GM18505 (cell line): Measurements from ENCODE around the gene PEX7.
"Not testable (repeated sequence)": the region's sequence is repeated elsewhere in the genome, so short reads cannot be mapped to it uniquely, and the experiment has no call there.

Experiments
- ATAC-seq: cut with Tn5 transposase; IDR thresholded peaks from one replicate; pipeline ENCODE4 v1.9.1; 2021; ENCODE audit not compliant: unreplicated experiment
- POLR2A ChIP-seq: IDR thresholded peaks from 4 replicates; pipeline ENCODE4 v1.6.1; 2011; ENCODE audit warnings: borderline replicate concordance; ENCODE audit not compliant: insufficient read depth, insufficient read length; ENCODE audit errors: extremely low read depth

Gene PEX7

DNA sequence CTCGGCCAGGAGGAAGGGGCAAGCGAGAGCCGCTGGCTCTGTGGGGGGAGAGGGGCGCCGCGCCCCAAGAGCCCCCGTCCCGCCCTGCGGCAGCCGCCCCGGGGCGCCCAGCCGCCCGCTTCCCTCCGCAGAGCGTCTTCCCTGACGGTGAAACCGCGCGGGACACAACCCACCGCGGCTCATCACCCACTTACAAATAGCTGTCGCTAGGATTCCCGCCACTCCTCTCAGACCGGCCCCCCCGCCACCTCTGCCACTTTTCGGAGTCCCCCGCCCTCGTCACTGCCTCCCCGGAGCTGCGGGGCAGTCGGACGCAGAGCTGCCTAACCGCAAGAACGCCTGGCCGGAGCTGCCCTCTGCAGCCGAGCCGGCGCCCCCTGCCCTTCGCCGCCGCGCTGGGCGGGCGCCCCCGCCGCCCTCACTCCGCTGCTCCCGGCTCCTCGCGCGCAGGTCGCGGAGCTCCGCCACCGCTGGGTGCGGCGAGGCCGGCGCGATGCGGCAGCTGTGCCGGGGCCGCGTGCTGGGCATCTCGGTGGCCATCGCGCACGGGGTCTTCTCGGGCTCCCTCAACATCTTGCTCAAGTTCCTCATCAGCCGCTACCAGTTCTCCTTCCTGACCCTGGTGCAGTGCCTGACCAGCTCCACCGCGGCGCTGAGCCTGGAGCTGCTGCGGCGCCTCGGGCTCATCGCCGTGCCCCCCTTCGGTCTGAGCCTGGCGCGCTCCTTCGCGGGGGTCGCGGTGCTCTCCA, 99.7 kb downstream of the PEX7 start, which contains the start of gene SLC35D3:
Gene SLC35D3 (plus strand): TSS at position 366 of the 749 bp plus-strand sequence. CDS start 128 bp downstream, at position 494.
- no peak for TF ChIP-seq POLR2A
- no peak for ATAC-seq

DNA sequence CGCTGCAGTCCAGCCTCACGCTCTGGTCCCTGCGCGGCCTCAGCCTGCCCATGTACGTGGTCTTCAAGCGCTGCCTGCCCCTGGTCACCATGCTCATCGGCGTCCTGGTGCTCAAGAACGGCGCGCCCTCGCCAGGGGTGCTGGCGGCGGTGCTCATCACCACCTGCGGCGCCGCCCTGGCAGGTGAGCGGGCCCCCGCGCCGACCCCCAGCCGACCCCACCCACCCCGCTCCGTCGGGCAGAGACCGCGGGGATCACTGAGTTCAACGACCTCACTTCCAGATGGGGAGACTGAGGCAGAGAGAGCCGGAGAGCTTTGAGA, 100.3 kb downstream of the PEX7 start:
- no peak for TF ChIP-seq POLR2A
- no peak for ATAC-seq

DNA sequence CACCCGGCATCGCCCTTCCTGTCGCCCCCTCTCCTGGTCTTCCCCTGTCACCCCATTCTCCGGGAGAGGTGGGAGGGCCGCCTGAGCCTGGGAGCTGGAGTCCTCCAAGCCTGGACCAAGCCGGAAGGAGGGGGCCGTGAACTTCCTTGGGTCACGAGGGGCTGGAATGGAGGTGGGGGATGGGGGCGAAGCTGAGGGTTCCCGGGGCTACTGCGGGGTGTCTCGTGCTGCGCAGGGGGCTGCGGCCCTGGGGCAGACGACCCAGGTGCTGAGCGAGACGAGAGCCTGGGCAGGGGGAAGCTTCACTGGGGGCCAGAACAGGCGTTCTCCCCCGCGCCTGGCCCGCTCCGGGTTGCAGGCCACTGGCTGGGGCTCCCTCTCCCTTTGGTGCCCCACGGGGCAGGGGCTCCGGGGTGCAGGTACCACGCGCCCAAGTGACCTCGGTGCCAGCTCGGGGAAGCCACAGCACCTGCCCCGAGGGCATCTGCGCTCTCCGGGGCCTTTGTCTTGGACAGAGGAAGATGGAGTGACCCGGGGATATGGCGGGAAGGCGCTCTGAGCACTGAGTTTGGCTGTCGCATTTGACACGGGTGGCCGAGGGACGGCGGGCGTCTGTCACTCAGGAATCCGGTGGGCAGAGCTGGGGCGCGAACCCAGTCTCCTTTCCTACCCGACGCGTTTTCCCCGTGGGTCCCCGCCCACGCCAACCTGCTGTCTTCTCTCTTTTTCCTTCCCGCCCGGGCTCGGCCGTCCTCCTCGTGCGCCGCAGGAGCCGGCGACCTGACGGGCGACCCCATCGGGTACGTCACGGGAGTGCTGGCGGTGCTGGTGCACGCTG, 100.9 kb downstream of the PEX7 start:
- no peak for ATAC-seq
- TF ChIP-seq POLR2A: no peak

DNA sequence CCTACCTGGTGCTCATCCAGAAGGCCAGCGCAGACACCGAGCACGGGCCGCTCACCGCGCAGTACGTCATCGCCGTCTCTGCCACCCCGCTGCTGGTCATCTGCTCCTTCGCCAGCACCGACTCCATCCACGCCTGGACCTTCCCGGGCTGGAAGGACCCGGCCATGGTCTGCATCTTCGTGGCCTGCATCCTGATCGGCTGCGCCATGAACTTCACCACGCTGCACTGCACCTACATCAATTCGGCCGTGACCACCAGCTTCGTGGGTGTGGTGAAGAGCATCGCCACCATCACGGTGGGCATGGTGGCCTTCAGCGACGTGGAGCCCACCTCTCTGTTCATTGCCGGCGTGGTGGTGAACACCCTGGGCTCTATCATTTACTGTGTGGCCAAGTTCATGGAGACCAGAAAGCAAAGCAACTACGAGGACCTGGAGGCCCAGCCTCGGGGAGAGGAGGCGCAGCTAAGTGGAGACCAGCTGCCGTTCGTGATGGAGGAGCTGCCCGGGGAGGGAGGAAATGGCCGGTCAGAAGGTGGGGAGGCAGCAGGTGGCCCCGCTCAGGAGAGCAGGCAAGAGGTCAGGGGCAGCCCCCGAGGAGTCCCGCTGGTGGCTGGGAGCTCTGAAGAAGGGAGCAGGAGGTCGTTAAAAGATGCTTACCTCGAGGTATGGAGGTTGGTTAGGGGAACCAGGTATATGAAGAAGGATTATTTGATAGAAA, 101.7 kb downstream of the PEX7 start:
- TF ChIP-seq POLR2A: no peak

DNA sequence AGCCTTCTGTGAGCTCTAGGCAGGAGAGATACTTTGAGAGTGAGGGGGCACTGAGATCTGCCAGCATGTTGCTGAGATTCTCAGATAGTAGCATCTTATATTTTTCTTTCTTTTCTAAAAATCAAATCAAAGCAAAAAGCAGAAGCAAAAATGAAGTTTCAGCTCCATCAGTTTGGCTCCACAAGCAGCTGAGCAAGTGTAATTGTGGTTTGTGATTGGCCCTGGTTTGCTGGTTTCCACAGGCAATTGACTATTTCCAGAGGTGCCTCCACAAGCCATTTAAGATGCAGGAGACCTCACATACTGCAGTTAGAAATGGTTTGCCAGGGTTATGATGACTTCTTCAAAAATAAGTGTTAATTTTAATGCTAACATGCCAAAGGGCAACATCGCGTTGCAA, 104.0 kb downstream of the PEX7 start:
- no peak for TF ChIP-seq POLR2A
- ATAC-seq: no peak

More for the DNA sequence above, 101.7 kb downstream of the PEX7 start:
- ATAC-seq: no peak

DNA sequence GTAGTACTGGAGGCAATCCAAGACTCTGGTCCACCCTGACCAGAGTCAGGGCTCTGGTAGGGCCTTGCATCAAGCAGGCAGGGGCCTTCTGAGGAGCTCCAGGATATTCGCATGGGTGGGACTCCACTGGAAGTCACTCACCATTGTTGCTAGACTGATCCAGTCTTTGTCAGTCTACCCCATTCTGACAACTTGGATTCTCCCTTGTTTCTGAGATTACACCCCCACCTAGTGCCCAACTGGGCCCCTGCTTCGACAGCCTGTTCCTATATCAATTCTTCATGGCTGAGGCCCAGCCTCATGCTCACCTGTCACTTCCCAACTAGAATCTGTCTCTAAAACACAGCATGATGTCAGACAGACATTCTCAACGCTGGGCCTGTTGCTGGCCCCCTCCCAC, 104.9 kb downstream of the PEX7 start:
- ATAC-seq: no peak
- no peak for TF ChIP-seq POLR2A

DNA sequence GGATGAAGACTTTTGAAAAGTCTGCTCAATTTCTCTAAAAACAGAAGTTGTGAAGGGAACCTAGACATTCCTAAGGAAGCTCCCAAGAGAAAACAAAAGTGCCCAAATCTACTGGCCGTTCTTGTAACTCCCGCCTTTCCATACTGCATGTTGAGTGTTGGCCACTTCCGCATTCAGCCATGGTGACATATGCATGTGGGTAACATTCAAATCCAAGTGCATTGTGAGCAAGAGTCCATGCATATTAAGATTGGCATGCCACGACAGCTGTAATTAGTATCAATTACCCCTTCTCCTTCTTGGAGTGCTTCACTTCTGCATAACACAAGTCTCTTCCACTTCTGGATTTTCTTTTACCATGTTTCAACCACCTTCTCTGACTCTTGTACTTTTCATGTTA, 108.1 kb downstream of the PEX7 start:
- no peak for ATAC-seq
- no peak for TF ChIP-seq POLR2A

DNA sequence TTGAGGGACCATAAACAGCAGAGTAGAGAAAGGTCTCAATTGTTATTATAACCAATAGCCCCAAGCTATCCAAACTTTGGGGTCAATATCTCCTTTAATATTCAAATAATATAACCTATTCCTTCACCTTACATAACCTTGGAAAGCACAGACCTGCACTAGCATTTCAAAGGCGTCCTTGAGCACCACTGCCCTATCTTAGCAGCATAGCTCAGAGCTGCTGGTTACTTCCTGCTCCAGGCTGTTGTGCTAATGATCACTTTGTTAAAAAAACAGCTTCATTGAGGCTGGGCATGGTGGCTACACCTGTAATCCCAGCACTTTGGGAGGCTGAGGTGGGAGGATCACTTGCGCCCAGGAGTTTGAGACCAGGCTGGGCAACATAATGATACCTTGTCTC, 110.2 kb downstream of the PEX7 start:
- ATAC-seq: no peak
- no peak for TF ChIP-seq POLR2A

DNA sequence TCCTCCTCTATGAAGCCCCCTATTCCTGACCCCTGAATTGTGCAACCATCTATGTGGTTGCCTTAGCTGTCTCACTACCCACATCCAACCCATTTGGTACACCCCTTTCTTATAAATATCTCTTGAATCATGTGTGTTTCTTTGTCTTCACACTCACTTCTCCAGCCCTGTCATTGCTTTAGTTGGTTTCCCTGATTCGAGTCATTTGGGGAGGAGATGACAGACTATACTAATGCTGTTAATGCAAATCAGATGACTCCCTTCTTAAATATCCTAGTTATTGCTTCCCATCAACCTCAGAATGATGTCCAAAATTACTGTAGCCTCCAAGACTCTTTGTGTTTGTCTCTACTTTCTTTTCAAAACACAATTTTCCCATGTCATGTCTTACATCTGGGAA, 122.7 kb downstream of the PEX7 start:
- no peak for ATAC-seq
- no peak for TF ChIP-seq POLR2A

DNA sequence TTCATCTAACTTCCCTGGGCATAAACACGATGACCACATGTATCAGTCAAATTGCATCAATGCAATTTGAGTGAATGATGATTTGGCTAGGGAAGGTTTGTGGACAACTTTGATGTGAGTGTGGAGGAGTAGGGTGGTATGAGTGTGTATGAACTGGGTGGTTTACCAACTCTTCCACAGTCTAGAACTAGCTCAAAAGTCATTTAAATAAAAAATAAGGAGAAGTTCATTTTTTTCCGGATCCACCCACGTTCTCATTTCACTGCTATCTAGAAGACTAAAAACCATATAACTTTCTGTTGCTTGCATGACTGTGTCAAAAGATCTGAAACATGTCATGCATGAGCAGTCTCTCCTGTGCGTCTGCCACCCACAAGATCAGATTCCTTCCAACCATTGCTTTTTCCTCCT, 123.3 kb downstream of the PEX7 start:
- no peak for TF ChIP-seq POLR2A
- no peak for ATAC-seq

DNA sequence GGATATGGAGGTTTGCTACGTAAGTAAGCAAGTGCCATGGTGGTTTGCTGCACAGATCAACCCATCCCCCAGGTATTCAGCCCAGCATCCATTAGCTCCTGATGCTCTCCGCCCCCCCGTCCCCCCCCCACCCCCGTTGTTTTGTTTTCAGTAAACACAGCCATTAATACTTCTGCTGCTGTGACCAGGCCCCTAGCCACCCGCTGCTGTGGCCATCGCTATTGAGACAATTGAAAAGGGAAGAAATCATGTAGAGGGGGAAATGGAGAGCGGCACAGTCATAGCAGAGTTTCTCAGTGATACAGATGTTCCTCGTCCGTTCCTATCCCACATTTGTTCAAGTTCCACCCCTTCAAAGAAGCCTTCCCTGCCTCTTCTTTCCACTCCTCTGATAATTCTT, 124.6 kb downstream of the PEX7 start:
- TF ChIP-seq POLR2A: no peak
- no peak for ATAC-seq

DNA sequence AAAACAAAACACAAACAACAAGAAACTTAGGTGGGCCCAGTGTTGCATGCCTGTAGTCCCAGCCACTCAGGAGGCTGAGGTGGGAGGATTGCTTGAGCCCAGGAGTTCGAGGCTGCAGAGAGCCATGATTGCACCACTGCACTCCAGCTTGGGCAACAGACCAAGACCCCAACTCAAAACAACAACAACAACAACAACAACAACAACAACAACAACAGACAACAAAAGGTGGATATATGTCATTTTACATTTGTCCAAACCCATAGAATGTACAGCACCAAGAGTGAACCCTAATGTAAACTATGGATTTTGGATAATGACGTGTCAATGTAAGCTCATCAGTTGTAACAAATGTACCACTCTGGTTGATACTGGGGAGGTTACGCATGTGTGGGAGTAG, 127.6 kb downstream of the PEX7 start:
- ATAC-seq: not testable (repeated sequence)

DNA sequence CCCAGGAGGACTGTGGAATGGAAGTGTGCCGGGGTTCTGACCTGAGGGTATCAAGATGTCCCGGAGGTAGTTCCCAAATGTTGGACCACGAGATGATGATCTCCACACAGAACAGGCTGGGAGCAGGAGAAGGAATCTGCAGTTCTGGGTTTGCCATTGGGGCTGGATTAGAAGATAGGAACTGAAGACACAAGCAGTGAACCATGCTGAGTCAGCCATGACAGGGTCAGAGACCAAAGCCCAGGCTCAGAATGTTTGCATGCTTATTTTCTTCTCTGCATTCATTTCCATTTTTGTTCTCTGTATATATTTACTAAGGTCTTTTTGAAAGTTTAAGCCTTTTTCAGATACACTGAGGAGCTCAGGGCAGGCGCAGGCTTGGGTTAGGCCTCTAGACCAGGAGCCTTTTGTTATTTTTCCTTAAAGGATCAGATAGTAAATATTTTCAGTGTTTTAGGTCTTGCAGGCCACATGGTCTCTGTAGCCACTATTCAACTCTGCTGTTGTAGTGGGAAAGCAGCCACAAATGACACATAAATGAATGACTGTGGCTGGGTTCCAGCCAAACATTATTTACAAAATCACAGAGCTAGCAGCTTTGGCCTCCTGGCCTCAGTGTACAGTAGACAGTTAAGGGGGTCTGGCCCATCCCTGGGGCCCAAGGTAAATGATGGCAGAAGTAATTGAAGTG, 128.2 kb downstream of the PEX7 start:
- ATAC-seq: no peak
- TF ChIP-seq POLR2A: no peak

DNA sequence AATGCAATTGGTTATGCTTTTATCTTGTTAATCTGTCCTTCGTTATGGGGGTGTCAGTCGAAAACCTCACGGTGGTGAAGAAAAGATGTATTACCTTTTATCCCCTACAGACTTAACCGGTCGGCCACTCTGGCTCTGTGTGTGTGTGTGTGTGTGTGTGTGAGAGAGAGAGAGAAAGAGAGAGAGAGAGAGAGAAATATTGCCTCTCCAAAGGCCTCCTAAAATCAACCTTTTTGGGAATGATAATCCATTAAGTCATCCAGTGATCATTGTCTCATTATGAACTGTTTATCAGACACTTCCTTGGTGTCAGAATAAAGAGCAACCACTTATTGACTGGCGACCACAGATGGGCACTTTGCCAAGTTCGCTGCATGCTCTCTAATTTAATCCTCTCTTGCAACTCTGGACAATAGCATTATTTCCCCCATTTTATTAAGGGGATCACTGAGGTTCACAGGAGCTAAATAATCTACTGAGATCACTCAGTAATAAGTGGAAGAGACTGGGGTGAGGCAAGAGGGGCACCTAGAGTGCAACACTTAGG, 130.4 kb downstream of the PEX7 start:
- ATAC-seq: no peak
- no peak for TF ChIP-seq POLR2A

DNA sequence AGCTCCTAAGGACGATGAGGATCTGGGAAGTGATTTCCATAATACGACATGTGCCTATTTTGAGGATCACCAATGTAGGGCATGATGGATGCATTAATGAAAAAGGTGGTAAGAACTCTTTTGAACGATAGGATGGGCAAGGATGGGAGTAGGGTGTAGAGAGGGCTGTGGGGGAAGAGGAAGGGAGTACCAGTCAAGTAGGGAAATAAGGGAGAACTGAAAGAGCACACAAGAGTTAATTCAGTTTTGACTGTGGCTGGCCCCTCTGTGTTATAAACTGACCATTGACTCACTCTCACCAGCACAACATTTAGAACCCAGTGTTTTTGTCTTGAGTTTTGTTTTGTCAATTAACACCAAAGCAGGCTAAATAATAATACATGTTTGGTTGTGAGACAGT, 132.7 kb downstream of the PEX7 start:
- TF ChIP-seq POLR2A: no peak
- no peak for ATAC-seq
